Upper lobe of right lung (tissue), 1 donor: ENCODE data around the gene OR5T2. TPM values are rescaled to one million over a fixed set of nuclear protein-coding genes. Genes with fewer than 3 reads are reported as not detected.
"Not testable (repeated sequence)": the region's sequence is repeated elsewhere in the genome, so short reads cannot be mapped to it uniquely, and the experiment has no call there.

Experiments used
- ATAC-seq: fragments of 200-7000 bp; cut with Tn5 transposase; one replicate; pipeline ENCODE4 v1.9.1; 2020; ENCODE audit warnings: mild to moderate bottlenecking, moderate library complexity
- DNase-seq: peaks from one replicate; pipeline ENCODE4 v3.0.0-alpha.2; 2020
- H3K27ac ChIP-seq: fragments of 200-600 bp; one replicate; pipeline ENCODE4 v1.8.0; 2022
- H3K27me3 ChIP-seq: fragments of 200-600 bp; one replicate; pipeline ENCODE4 v1.8.0; 2022; ENCODE audit warnings: mild to moderate bottlenecking
- H3K36me3 ChIP-seq: fragments of 200-600 bp; one replicate; pipeline ENCODE4 v1.8.0; 2022
- H3K4me1 ChIP-seq: fragments of 200-600 bp; one replicate; pipeline ENCODE4 v1.8.0; 2022
- H3K4me3 ChIP-seq: fragments of 200-600 bp; one replicate; pipeline ENCODE4 v1.8.0; 2022; ENCODE audit warnings: mild to moderate bottlenecking
- H3K9me3 ChIP-seq: fragments of 200-600 bp; one replicate; pipeline ENCODE4 v1.8.0; 2022
- intact Hi-C: fragments of 100-400 bp; cut with DNase I; formaldehyde crosslinking; loops from one replicate; pipeline ENCODE4 v1.11.0; 2022
- long read RNA-seq: library from polyadenylated mRNA; unstranded; transcript quantifications from one replicate; pipeline ENCODE4 v2.0.0, GENCODE V29; 2021
- total RNA-seq: library from RNA; stranded (reverse); fragmentation: NEBNext Ultra II Directional; extraction: Animal tissue kit (Norgen Biotek cat#: 25700); gene quantifications from one replicate; pipeline ENCODE4 v1.2.1, GENCODE V29; 2021
- TF ChIP-seq, protein P1 (sequence below): fragments of 200-600 bp; IDR thresholded peaks from one replicate; pipeline ENCODE4 v1.8.0; 2022; ENCODE audit warnings: antibody characterized with exemption
- donor health status: DM: no; HTN: yes; CAD: no; lungs with severe emphysema.

OR5T2 gene
- total RNA-seq: not detected
- long read RNA-seq: 0 reads

DNA sequence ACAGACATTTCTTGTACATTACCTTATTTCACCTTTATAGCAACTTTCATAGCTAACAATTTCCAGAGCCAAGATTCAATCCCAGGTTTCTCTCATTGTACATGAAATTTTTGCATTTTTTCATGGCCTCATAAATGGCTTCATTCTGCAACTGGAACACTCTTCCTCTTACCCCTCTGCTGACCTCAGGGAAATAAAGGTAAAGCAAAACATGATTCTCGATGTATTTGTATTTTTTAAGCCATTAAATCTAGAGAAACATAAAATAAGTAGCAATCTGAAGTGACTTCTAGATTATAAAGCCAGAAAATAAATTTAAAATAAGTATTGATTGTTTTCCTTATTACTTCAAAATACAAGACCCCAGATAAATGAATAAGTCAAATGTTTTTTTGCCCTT lies at the start of gene OR5T2:
Gene OR5T2 (minus strand): TSS at position 101 of the 400 bp plus-strand sequence. CDS start 1,193 bp downstream, outside the sequence.
- H3K27ac ChIP-seq: no peak within 1 kb of the TSS
- intact Hi-C loops: no loop called here
- no peak for ATAC-seq
- H3K27me3 ChIP-seq: no peaks in the 10 kb centered on the region
- H3K4me1 ChIP-seq: no peaks in the 10 kb centered on the region
- no peak within 1 kb of the TSS for H3K4me3 ChIP-seq
- H3K36me3 ChIP-seq: no peaks in the 10 kb centered on the region
- no peak for DNase-seq
- no peaks in the 10 kb centered on the region for H3K9me3 ChIP-seq
- TF ChIP-seq, protein P1, sequence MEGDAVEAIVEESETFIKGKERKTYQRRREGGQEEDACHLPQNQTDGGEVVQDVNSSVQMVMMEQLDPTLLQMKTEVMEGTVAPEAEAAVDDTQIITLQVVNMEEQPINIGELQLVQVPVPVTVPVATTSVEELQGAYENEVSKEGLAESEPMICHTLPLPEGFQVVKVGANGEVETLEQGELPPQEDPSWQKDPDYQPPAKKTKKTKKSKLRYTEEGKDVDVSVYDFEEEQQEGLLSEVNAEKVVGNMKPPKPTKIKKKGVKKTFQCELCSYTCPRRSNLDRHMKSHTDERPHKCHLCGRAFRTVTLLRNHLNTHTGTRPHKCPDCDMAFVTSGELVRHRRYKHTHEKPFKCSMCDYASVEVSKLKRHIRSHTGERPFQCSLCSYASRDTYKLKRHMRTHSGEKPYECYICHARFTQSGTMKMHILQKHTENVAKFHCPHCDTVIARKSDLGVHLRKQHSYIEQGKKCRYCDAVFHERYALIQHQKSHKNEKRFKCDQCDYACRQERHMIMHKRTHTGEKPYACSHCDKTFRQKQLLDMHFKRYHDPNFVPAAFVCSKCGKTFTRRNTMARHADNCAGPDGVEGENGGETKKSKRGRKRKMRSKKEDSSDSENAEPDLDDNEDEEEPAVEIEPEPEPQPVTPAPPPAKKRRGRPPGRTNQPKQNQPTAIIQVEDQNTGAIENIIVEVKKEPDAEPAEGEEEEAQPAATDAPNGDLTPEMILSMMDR: no peak

DNA sequence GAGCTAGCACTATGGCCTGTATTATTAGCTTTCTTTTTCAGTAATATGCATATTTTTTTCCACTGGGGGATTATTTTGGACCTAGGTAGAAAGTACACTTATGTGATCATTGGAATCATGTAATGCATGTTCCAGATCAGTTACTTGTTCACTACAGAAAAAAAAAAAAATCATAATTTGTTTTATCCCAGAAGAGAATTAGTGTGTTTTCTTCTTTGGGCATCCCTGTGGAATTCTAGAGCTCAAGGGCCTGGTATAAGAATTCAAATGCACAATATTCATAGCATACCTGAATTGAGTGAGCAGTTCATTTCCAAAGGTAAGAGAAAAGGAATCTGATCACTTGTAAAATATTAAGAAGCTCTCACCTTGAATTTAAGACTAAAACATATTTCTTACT lies 39.8 kb upstream of the OR5T2 start, which contains the start of gene OR5T1:
Gene OR5T1 (plus strand): TSS at position 301 of the 400 bp plus-strand sequence. CDS start 1,485 bp downstream, outside the sequence.
- DNase-seq: no peak

DNA sequence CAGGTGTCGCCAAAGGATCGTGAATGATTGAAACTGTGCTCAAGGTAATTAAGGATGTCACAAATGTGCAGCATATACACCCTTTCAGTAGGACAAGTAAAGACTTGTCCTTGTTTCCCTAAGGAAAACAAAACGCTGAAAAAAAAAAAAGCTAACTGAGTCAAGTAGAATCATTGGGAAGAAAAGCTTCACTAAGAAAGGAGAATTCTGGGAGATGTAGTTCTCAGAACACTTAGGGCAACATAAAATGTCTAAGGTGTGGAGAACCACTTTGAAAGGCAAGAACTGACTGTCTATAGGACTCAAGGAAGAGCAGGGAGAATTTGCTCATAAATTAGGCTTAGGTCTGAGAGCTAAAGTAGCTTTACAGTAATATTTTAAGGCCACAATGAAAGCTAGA lies 37.0 kb upstream of the OR5T2 start:
- no peaks in the 10 kb centered on the region for H3K36me3 ChIP-seq
- no peaks in the 10 kb centered on the region for H3K9me3 ChIP-seq
- no peaks in the 10 kb centered on the region for H3K4me1 ChIP-seq
- DNase-seq (no peak), ATAC-seq (no peak)
- H3K27me3 ChIP-seq: no peaks in the 10 kb centered on the region
- no peak overlapping the region for H3K4me3 ChIP-seq
- intact Hi-C loops: no loop called here
- TF ChIP-seq, protein P1: no peak
- H3K27ac ChIP-seq: no peak overlapping the region

More for the DNA sequence above, 39.8 kb upstream of the OR5T2 start, which contains the start of gene OR5T1:
- Histone ChIP-seq H3K36me3 (no peaks in the 10 kb centered on the region), H3K27ac (no peak within 1 kb of the TSS), H3K9me3 (no peaks in the 10 kb centered on the region), H3K27me3 (no peaks in the 10 kb centered on the region), H3K4me1 (no peaks in the 10 kb centered on the region), H3K4me3 (no peak within 1 kb of the TSS)
- TF ChIP-seq, protein P1: no peak
- intact Hi-C loops: no loop called here
- no peak for ATAC-seq

DNA sequence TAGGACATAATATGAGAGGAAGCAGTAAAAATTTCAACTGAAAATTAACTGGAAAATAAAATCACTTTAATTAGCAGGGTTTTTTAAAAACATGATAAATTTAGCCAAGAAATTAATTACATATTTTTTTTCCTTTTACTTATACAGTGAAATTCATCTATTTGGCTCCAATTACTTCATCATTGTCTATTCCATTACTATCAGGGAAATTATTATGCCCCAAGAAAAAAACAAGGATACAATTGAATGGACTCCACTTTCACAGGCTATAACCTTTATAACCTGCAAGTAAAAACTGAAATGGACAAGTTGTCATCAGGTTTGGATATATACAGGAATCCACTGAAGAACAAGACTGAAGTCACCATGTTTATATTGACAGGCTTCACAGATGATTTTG lies 17.9 kb upstream of the OR5T2 start, which contains the start of gene OR5T3:
Gene OR5T3 (plus strand): TSS at position 301 of the 400 bp plus-strand sequence. CDS start 0 bp downstream, at position 301.
- Histone ChIP-seq H3K9me3 (no peaks in the 10 kb centered on the region), H3K4me1 (no peaks in the 10 kb centered on the region), H3K27ac (no peak within 1 kb of the TSS), H3K4me3 (no peak within 1 kb of the TSS), H3K27me3 (no peaks in the 10 kb centered on the region), H3K36me3 (no peaks in the 10 kb centered on the region)
- DNase-seq: no peak
- no peak for ATAC-seq
- intact Hi-C loops: no loop called here
- TF ChIP-seq, protein P1: no peak

DNA sequence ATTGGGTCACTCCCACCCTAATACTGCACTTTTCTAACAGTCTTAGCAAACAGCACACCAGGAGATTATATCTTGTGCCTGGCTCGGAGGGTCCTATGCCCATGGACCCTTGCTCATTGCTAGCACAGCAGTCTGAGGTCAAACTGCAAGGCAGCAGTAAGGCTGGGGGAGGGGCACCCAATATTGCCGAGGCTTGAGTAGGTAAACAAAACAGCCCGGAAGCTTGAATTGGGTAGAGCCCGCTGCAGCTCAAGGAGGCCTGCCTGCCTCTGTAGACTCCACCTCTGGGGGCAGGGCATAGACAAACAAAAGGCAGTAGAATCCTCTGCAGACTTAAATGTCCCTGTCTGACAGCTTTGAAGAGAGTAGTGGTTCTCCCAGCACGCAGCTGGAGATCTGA lies 14.3 kb downstream of the OR5T2 start:
- H3K36me3 ChIP-seq, ATAC-seq, H3K27me3 ChIP-seq, H3K4me1 ChIP-seq, intact Hi-C loops, H3K27ac ChIP-seq, H3K9me3 ChIP-seq, DNase-seq, H3K4me3 ChIP-seq: not testable (repeated sequence)

DNA sequence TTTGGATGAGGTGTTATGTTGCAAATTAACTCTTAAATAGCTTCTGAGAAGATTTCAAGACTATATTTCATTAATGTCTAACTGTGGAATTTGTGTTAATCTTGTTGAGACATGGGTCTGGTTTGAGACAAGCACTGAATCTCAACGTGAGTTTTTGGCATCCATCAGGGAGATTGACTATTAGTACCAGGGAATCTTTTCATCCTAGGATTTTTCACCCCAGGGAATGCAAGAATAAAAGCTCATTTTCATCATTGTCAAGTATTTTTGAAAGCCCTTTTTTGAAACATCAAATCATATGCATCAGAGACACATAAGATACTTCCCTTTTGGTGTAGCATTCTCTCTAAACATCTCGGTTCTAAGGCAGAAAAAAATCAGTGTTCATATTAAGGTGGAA lies 19.5 kb downstream of the OR5T2 start:
- no peaks in the 10 kb centered on the region for H3K27me3 ChIP-seq
- ATAC-seq: no peak
- H3K9me3 ChIP-seq: no peaks in the 10 kb centered on the region

More for the DNA sequence above, 19.5 kb downstream of the OR5T2 start:
- no peak for DNase-seq
- Histone ChIP-seq H3K36me3 (no peaks in the 10 kb centered on the region), H3K27ac (no peak overlapping the region), H3K4me3 (no peak overlapping the region), H3K4me1 (no peaks in the 10 kb centered on the region)
- TF ChIP-seq, protein P1: no peak
- intact Hi-C loops: no loop called here
